ENCODE results near the gene ERRFI1.

The ERRFI1 gene

GRCh38 chr1:8004803-8005573 is 21.1 kb downstream of the ERRFI1 start:
- FAIRE-seq, result peak; percentile 85
- peak; percentile 87 for DNase-seq (ENCODE audit: low spot score)

- FAIRE-seq, result no peak
These were observed 21.9 kb downstream of the ERRFI1 start for GRCh38 chr1:8004113-8004802.

GRCh38 chr1:8003438-8004112 is 22.5 kb downstream of the ERRFI1 start:
- DNase-seq (ENCODE audit: low spot score) (no peak), FAIRE-seq (no peak)

More at GRCh38 chr1:8004113-8004802, 21.9 kb downstream of the ERRFI1 start:
- DNase-seq (ENCODE audit: low spot score), result no peak

GRCh38 chr1:8002921-8003320 is 23.2 kb downstream of the ERRFI1 start:
- DNase-seq (ENCODE audit: low spot score), result no peak
- no peak for FAIRE-seq

- no peak for FAIRE-seq
- DNase-seq (ENCODE audit: low spot score), result no peak
These were observed 23.7 kb downstream of the ERRFI1 start for GRCh38 chr1:8002329-8002910.

- DNase-seq (ENCODE audit: low spot score), result no peak
- no peak for FAIRE-seq
These were observed 30.7 kb downstream of the ERRFI1 start for GRCh38 chr1:7995437-7995836.

GRCh38 chr1:7994827-7995226 is 31.3 kb downstream of the ERRFI1 start:
- DNase-seq (ENCODE audit: low spot score), result no peak
- no peak for FAIRE-seq

GRCh38 chr1:7993593-7994479 is 32.3 kb downstream of the ERRFI1 start:
- DNase-seq (ENCODE audit: low spot score) (no peak), FAIRE-seq (no peak)

- FAIRE-seq (no peak), DNase-seq (ENCODE audit: low spot score) (no peak)
These were observed 33.2 kb downstream of the ERRFI1 start for GRCh38 chr1:7992885-7993284.

GRCh38 chr1:7991504-7992440 is 34.3 kb downstream of the ERRFI1 start:
- no peak for FAIRE-seq

GRCh38 chr1:7989762-7990428 is 36.2 kb downstream of the ERRFI1 start:
- FAIRE-seq (no peak), DNase-seq (ENCODE audit: low spot score) (no peak)

More at GRCh38 chr1:7991504-7992440, 34.3 kb downstream of the ERRFI1 start:
- no peak for DNase-seq (ENCODE audit: low spot score)

GRCh38 chr1:7988576-7988975 is 37.5 kb downstream of the ERRFI1 start:
- FAIRE-seq (no peak), DNase-seq (ENCODE audit: low spot score) (no peak)

GRCh38 chr1:7987528-7987927 is 38.6 kb downstream of the ERRFI1 start:
- FAIRE-seq (no peak), DNase-seq (ENCODE audit: low spot score) (no peak)

- FAIRE-seq, result no peak
- no peak for DNase-seq (ENCODE audit: low spot score)
These were observed 40.1 kb downstream of the ERRFI1 start for GRCh38 chr1:7985851-7986612.

- FAIRE-seq (no peak), DNase-seq (ENCODE audit: low spot score) (no peak)
These were observed 41.3 kb downstream of the ERRFI1 start for GRCh38 chr1:7984811-7985210.

- DNase-seq (ENCODE audit: low spot score) (no peak), FAIRE-seq (no peak)
These were observed 42.9 kb downstream of the ERRFI1 start for GRCh38 chr1:7983086-7983778.

- DNase-seq (ENCODE audit: low spot score) (no peak), FAIRE-seq (no peak)
These were observed 45.1 kb downstream of the ERRFI1 start for GRCh38 chr1:7980984-7981383.

Measured in RCC 7860 (cell line).